Endometrial microvascular endothelial cells (primary cell): Measurements from ENCODE around the gene CYYR1. TPM values are rescaled to one million over a fixed set of nuclear protein-coding genes. Genes with fewer than 3 reads are reported as not detected.

Source experiments
- in situ Hi-C: cut with HindIII; loops from 2 replicates; pipeline ENCODE4 v1.10.0; 2017; ENCODE audit warnings: low sequenced_read_pairs, low pct_unique_long_range_greater_than_20kb; ENCODE audit errors: inconsistent ontology term
- total RNA-seq: library from RNA; depleted of rRNA; stranded (reverse); fragments of >200 nt; gene quantifications from one replicate; pipeline ENCODE4 v1.2.3, GENCODE V29; 2015; ENCODE audit errors: inconsistent ontology term

CYYR1 gene
- total RNA-seq, 1 donor from 2014 or later: 47.0 TPM

GRCh38 chr21:26449161-26449560 lies 123.9 kb downstream of the CYYR1 start:
- in situ Hi-C loops: no loop called here

- in situ Hi-C loops: no loop called here
Measured at GRCh38 chr21:26448751-26449150, 124.3 kb downstream of the CYYR1 start.

GRCh38 chr21:26447932-26448475 lies 125.1 kb downstream of the CYYR1 start:
- in situ Hi-C loops: no loop called here

- in situ Hi-C loops: no loop called here
Measured at GRCh38 chr21:26445440-26445839, 127.6 kb downstream of the CYYR1 start.

- in situ Hi-C loops: no loop called here
Measured at GRCh38 chr21:26444646-26445045, 128.4 kb downstream of the CYYR1 start.

- in situ Hi-C loops: no loop called here
Measured at GRCh38 chr21:26443867-26444266, 129.2 kb downstream of the CYYR1 start.

GRCh38 chr21:26443291-26443690 lies 129.8 kb downstream of the CYYR1 start:
- in situ Hi-C loops: no loop called here

GRCh38 chr21:26441149-26441548 lies 131.9 kb downstream of the CYYR1 start:
- in situ Hi-C loops: no loop called here

- in situ Hi-C loops: no loop called here
Measured at GRCh38 chr21:26438976-26439375, 134.1 kb downstream of the CYYR1 start.

- in situ Hi-C loops: no loop called here
Measured at GRCh38 chr21:26437326-26438009, 135.6 kb downstream of the CYYR1 start.

- in situ Hi-C loops: no loop called here
Measured at GRCh38 chr21:26433386-26433785, 139.7 kb downstream of the CYYR1 start.

GRCh38 chr21:26432410-26432809 lies 140.7 kb downstream of the CYYR1 start:
- in situ Hi-C loops: no loop called here

- in situ Hi-C loops: no loop called here
Measured at GRCh38 chr21:26425576-26425975, 147.5 kb downstream of the CYYR1 start.

GRCh38 chr21:26423511-26423910 lies 149.6 kb downstream of the CYYR1 start:
- in situ Hi-C loops: no loop called here

GRCh38 chr21:26422706-26423105 lies 150.4 kb downstream of the CYYR1 start:
- in situ Hi-C loops: no loop called here

GRCh38 chr21:26422138-26422537 lies 150.9 kb downstream of the CYYR1 start:
- in situ Hi-C loops: no loop called here

GRCh38 chr21:26421724-26422123 lies 151.4 kb downstream of the CYYR1 start:
- in situ Hi-C loops: no loop called here
